NCI-H748 treated with DMSO at 0.1 percent for 48 hours (cell line): Measurements from ENCODE around the gene CITED4.

Experiments
- DNase-seq: peaks from one replicate; lab custom pipeline; 2025; lab: John Stamatoyannopoulos, UW

Gene CITED4

GRCh38 chr1:40853113-40853884 is 8.9 kb downstream of the CITED4 start:
- DNase-seq: no peak

GRCh38 chr1:40851643-40852042 is 10.5 kb downstream of the CITED4 start:
- DNase-seq: no peak

DNA sequence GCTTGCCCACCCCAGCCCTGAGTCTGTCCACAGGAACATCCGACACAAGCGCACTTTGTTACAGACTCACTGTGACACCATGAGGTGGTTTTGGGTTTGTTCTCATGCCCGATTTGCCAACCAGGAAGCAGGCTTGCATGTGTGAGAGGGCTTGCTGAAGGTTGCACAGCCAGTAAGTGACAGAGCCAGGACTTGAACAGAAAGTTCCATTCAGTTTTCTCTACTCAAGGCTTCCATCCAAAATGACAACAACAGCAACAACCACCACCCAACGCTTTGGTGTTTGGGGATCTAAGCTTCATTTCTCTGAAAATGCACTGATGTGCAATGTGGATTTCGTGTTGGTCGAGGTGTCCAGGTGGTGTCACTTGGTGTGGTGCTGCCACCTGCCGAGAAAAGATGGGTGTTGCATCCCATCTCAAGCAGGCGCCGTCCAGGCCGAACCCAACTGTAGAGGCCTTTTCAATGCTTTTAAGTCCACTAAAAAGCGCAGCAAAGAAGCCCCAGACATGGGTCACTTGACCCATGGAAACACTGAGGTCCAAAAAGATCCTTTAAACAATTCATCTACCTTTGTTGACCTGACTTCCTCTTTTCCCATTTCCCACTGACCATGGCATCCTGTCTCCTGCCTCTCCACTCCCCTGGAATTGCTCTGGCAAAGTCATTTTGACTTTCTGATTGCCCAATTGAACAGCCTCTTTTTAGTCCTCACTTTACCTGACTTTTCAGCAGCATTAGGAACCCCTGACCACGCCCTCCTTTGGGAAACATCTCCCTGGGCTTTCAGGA is 12.2 kb downstream of the CITED4 start:
- DNase-seq: peak; percentile 98

DNA sequence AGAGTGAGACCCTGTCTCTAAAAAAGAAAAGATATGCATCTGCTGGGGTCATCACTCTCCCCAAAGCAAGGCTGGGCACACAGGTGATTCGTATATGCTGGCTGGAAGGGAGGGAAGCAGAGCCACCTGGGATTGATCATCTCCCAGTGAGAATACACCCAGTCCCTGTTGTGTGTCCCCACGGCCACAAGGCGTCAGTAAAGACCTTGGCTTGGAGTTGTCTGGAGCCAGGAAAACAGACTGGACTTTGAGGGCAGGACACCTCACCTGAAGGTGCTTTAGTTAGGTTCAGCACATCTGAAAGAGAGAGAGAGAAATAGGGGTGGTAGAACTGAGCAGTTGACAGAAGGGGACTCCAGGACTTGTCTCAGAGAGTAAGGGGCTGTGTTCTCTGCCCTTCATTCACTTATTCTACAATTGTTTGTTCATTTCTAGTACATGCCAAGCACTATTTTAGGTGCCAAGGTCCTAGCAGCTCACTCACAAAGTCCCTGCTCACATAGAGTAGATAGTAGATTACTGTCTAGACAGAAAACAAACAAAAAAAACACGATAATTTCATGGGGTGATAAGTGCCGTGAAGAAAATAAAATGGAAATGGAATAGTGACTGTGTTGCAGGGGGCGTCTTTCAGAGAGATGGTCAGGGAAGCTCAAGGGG is 13.5 kb downstream of the CITED4 start:
- peak; percentile 100 for DNase-seq

DNA sequence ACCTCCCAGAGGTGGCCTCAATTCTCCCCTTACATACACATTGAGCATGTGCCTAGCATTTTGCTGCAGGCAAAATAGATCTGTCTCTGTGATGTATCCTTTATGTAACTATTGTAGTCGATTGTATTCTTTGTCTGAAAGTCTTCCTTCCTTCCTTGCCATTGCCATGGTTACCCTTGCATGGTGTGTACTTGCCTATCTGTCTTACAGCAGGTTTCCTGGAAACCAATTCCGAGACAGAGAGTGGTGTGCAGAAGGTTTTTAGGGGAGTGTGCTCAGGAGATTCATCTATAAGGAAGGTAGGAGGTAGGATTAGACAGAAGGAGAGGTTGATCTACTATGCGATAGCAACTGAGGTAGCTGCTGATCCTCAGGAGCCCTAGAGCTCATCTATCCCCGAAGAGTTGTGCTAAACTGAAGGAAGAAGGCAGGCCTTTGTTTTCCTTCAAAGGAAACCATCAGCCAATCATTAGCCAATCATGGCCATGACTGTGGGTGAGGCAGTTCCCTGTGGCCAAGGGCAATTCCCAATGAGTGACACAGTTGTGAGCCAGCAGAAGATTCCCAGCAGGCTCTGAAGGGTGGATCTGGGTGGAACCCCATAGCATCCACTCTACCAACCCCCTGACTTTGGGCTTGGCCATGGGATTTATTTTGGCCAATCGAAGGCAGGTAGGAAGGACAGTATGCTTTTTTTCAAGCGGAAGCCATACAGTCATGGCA is 15.0 kb downstream of the CITED4 start:
- no peak for DNase-seq

- no peak for DNase-seq
Measured at GRCh38 chr1:40845895-40846294, 16.3 kb downstream of the CITED4 start.

GRCh38 chr1:40844887-40845878 is 17.0 kb downstream of the CITED4 start:
- no peak for DNase-seq

GRCh38 chr1:40844079-40844478 is 18.1 kb downstream of the CITED4 start:
- no peak for DNase-seq

- no peak for DNase-seq
Measured at GRCh38 chr1:40842691-40843090, 19.5 kb downstream of the CITED4 start.

DNA sequence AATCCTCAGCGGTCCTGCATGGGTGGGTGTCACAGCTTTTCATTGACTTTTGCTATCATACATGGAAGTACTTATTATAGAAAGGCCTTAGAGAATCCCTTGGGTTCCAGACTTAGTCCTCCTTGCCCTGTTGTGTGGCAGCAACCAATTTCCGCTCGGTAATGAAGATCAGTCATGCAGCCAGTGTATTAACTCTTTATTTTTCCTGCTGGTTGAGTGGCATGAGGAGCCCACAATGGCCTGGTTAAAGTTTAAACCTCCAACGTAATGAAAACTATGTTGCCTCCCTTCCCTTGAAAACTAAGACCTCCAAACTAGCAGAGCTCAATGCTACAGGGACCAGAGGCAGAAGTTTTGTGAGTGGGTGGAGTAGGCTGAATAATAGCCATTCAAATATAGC is 20.0 kb downstream of the CITED4 start:
- no peak for DNase-seq

DNA sequence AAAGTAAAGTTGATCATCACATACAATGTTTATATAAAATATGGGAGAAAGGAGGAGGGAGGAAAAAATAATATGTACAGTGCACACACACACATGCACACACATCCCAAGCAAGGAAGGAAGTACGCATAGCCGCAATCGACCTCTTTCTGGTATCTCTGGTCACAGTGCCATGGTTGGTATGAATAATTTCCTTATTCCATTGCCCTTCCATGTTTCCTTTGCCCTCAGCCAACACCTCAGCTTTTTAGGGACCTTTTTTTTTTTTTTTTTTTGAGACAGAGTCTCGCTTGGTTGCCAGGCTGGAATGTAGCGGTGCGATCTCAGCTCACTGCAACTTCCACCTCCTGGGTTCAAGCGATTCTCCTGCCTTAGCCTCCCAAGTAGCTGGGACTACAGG is 20.6 kb downstream of the CITED4 start:
- no peak for DNase-seq

DNA sequence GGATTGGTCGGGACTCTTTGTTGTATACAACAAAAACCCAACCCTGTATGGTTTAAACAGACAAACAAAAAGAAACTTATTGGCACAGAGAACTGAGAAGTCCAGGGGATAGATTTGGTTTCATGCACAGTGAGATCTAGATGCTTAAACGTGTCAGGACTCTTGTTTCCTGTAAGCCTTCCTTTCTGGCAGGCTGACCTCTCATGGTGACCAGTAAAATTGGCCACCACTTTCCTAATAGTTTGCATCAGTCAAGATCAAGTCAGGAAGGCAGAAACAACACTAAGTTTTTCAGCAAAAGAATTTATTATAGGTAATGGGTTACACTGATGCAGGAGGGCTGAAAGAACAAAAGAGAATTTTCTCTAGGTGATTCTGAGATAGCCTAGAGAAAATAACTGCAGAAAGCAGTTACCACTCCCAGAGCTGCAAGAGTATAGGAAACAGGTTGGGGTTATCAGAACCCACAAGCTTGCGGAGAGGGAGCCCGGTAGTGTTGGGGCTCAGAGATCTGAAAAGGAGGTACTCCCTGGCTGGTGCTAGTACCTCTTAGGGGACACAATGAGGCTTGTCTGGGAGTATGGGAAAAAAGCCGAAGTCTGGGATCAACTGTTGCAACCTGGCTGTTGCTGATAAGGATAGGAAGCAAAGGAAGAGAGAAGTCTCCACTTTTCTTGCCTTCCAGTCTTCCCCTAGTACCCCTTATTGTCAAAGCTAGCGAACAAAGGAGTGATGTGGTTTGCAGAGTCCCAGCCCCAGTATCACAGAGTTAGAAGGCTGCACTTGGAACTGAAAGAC is 21.4 kb downstream of the CITED4 start:
- no peak for DNase-seq

DNA sequence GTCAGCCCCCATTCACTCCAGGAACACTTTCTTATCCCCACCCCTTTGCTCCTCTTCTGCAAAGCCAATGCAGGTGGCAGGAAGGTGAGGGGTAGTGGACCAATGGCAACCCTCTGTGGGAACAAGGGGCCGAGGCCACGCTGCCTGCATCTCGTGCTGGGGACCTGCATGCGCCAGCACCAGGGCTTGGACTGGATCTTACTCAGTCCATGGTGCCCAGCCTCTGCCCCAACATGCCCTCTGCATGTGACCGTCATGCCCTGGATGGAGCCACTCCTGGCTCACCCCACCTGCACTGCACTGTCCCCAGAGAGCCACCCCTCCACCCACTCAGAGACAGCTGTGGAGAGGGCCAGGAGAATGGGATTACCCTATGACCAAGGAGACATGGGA is 22.2 kb downstream of the CITED4 start:
- no peak for DNase-seq

- DNase-seq: no peak
Measured at GRCh38 chr1:40838980-40839942, 22.9 kb downstream of the CITED4 start.

- DNase-seq: no peak
Measured at GRCh38 chr1:40838045-40838979, 23.9 kb downstream of the CITED4 start.

DNA sequence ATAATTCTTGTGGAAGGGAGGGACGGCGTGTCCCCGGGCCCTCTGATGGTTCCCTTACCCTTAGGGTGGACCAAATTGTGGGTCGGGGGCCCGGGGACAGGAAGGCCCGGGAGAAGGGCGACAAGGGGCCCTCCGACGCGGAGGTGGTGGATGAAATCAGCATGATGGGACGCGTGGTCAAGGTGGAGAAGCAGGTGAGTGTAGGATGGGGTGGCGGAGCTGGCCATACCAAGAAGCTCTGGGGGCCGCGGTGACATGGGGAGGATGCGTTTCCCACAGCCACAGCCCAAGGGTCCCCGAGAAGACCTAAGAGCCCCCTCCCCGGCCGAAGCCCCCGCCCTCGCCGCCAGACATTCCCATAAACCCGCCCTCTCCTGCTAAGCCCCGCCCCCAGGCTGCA is 24.6 kb downstream of the CITED4 start:
- DNase-seq: no peak

DNA sequence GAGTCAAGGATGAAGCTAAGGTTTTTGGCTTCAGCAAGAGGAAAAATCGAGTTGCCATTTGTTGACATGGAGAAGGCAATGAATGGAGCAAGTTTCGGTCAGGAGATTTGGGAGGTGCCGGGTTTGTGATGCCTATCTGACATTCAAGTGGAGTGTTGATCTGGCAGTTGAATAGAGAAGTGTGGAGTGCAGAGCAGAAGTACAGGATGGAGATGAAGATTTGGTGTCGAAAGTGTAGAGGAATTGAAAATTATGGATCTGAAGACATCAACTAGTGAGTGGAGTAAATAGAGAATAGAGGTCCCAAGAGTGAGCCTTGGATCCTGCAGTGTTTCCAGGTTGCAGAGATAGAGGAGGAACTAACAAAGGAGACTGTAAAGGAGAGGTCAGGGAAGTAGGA is 25.9 kb downstream of the CITED4 start:
- DNase-seq: no peak
